Measurements from ENCODE around the gene TP63.
"Not testable (repeated sequence)": the region's sequence is repeated elsewhere in the genome, so short reads cannot be mapped to it uniquely, and the experiment has no call there.

TP63 gene

GRCh38 chr3:189727158-189727557 is 96.0 kb downstream of the TP63 start:
- DNase-seq (ENCODE audit: low spot score) = no peak

GRCh38 chr3:189727898-189728297 is 96.7 kb downstream of the TP63 start:
- DNase-seq (ENCODE audit: low spot score) = no peak

GRCh38 chr3:189728915-189729314 is 97.7 kb downstream of the TP63 start:
- no peak for DNase-seq (ENCODE audit: low spot score)

- no peak for DNase-seq (ENCODE audit: low spot score)
Observed at GRCh38 chr3:189734061-189734460, 102.9 kb downstream of the TP63 start.

- DNase-seq (ENCODE audit: low spot score) = no peak
Observed at GRCh38 chr3:189735913-189736312, 104.7 kb downstream of the TP63 start.

GRCh38 chr3:189737071-189737470 is 105.9 kb downstream of the TP63 start:
- no peak for DNase-seq (ENCODE audit: low spot score)

GRCh38 chr3:189737619-189738018 is 106.4 kb downstream of the TP63 start:
- no peak for DNase-seq (ENCODE audit: low spot score)

- DNase-seq (ENCODE audit: low spot score) = no peak
Observed at GRCh38 chr3:189739378-189739777, 108.2 kb downstream of the TP63 start.

- DNase-seq (ENCODE audit: low spot score) = no peak
Observed at GRCh38 chr3:189740156-189740555, 109.0 kb downstream of the TP63 start.

GRCh38 chr3:189744235-189744634 is 113.0 kb downstream of the TP63 start:
- DNase-seq (ENCODE audit: low spot score) = no peak

- DNase-seq (ENCODE audit: low spot score) = no peak
Observed at GRCh38 chr3:189745622-189746021, 114.4 kb downstream of the TP63 start.

- no peak for DNase-seq (ENCODE audit: low spot score)
Observed at GRCh38 chr3:189748046-189748445, 116.9 kb downstream of the TP63 start.

GRCh38 chr3:189750972-189751371 is 119.8 kb downstream of the TP63 start:
- DNase-seq (ENCODE audit: low spot score) = not testable (repeated sequence)

GRCh38 chr3:189754356-189754755 is 123.2 kb downstream of the TP63 start:
- DNase-seq (ENCODE audit: low spot score) = no peak

GRCh38 chr3:189756582-189757078 is 125.4 kb downstream of the TP63 start:
- no peak for DNase-seq (ENCODE audit: low spot score)

GRCh38 chr3:189758186-189758585 is 127.0 kb downstream of the TP63 start:
- no peak for DNase-seq (ENCODE audit: low spot score)

GRCh38 chr3:189766416-189766815 is 135.2 kb downstream of the TP63 start:
- DNase-seq (ENCODE audit: low spot score) = no peak

- no peak for DNase-seq (ENCODE audit: low spot score)
Observed at GRCh38 chr3:189771842-189772450, 140.8 kb downstream of the TP63 start.

- DNase-seq (ENCODE audit: low spot score) = no peak
Observed at GRCh38 chr3:189772584-189772983, 141.4 kb downstream of the TP63 start.

GRCh38 chr3:189773056-189773455 is 141.9 kb downstream of the TP63 start:
- DNase-seq (ENCODE audit: low spot score) = no peak

GRCh38 chr3:189776149-189776824 is 145.1 kb downstream of the TP63 start:
- no peak for DNase-seq (ENCODE audit: low spot score)

- no peak for DNase-seq (ENCODE audit: low spot score)
Observed at GRCh38 chr3:189778340-189778950, 147.3 kb downstream of the TP63 start.

GRCh38 chr3:189779166-189779565 is 148.0 kb downstream of the TP63 start:
- DNase-seq (ENCODE audit: low spot score) = no peak
